Testis (tissue), 2 donors: ENCODE results near the gene ADAMTSL5.

Experiments
- POLR2A ChIP-seq: fragments of 450-650 bp; IDR thresholded peaks from one replicate; pipeline ENCODE4 v1.6.1; 2017; ENCODE audit warnings: antibody characterized with exemption, mild to moderate bottlenecking, moderate library complexity
- TF ChIP-seq, protein P1 (sequence below), 3 experiments: fragments of 450-650 bp in 2 of 3; fragments of 200-600 bp in 1 of 3; sonication (generic) in 1 of 3; IDR thresholded peaks; one replicate each; pipeline ENCODE4 v1.5.1; 2016 to 2019; ENCODE audit warnings: antibody characterized with exemption in 3 of 3, mild to moderate bottlenecking in 2 of 3, moderate library complexity in 1 of 3

DNA sequence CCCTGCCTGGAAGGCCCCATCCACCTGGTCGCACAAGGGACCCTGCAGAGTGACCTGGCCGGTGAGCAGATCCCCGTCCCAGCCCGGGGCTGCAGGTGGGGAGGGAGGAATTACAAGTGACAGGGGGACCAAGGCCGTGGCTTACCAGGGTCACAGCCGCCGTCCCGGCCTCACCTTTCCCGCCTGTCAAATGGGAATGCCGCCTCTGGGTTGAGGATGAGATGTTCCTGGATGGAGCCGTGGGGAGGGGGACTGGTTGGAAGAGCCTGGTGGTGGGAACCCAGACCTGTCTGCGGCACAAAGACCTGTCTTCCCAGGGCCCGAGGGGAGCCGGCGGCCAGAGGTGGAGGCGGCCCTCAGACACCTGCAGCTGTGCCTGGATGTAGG, 16.6 kb upstream of the ADAMTSL5 start:
- TF ChIP-seq, protein P1, sequence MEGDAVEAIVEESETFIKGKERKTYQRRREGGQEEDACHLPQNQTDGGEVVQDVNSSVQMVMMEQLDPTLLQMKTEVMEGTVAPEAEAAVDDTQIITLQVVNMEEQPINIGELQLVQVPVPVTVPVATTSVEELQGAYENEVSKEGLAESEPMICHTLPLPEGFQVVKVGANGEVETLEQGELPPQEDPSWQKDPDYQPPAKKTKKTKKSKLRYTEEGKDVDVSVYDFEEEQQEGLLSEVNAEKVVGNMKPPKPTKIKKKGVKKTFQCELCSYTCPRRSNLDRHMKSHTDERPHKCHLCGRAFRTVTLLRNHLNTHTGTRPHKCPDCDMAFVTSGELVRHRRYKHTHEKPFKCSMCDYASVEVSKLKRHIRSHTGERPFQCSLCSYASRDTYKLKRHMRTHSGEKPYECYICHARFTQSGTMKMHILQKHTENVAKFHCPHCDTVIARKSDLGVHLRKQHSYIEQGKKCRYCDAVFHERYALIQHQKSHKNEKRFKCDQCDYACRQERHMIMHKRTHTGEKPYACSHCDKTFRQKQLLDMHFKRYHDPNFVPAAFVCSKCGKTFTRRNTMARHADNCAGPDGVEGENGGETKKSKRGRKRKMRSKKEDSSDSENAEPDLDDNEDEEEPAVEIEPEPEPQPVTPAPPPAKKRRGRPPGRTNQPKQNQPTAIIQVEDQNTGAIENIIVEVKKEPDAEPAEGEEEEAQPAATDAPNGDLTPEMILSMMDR (IDR thresholded peaks at IDR 0.05) = no peak
- TF ChIP-seq POLR2A = no peak
